IMR-90 (cell line): ENCODE data around the gene TEX14. TPM values are rescaled to one million over a fixed set of nuclear protein-coding genes. Genes with fewer than 3 reads are reported as not detected.

Experiments
- ATAC-seq: fragments of 200-7000 bp; cut with Tn5 transposase; 2 replicates; pipeline ENCODE4 v1.9.1; 2020; ENCODE audit warnings: low read depth, mild to moderate bottlenecking, moderate library complexity
- BruUV-seq: library from RNA; stranded (reverse); fragments of 400-500 nt; replicated peaks from 2 replicates; lab custom pipeline; 2021; lab: Mats Ljungman, UMichigan
- CTCF ChIA-PET: fragments of 300-600 bp; formaldehyde crosslinking; extraction: SDS; loops from one replicate; lab custom pipeline; 2021; ENCODE audit warnings: antibody characterized with exemption; lab: Yijun Ruan, JAX
- POLR2A ChIA-PET: fragments of 300-600 bp; sonication (Branson Sonifier 250); formaldehyde crosslinking; loops from one replicate; lab custom pipeline; 2022; ENCODE audit warnings: antibody characterized with exemption; ENCODE audit not compliant: unreplicated experiment; lab: Charles Lee
- DNase-seq: peaks from one replicate; pipeline ENCODE4 v3.0.0; 2013
- H2AFZ ChIP-seq: replicated peaks from 2 replicates; pipeline ENCODE3; 2013; ENCODE audit warnings: low read length, mild to moderate bottlenecking; ENCODE audit not compliant: poor library complexity
- H2AK5ac ChIP-seq: 2 replicates; pipeline ENCODE4 v1.6.1; 2013; ENCODE audit warnings: low read depth, low read length, inconsistent platforms
- H2AK9ac ChIP-seq: replicated peaks from 2 replicates; pipeline ENCODE3; 2013; ENCODE audit warnings: mild to moderate bottlenecking, low read depth, low read length, moderate library complexity; ENCODE audit not compliant: poor library complexity
- H2BK120ac ChIP-seq: 2 replicates; pipeline ENCODE4 v1.6.1; 2013; ENCODE audit warnings: low read depth, low read length, inconsistent platforms
- H2BK15ac ChIP-seq: 3 replicates; pipeline ENCODE4 v1.6.1; 2013; ENCODE audit warnings: low read depth, low read length, inconsistent platforms
- H2BK20ac ChIP-seq: 2 replicates; pipeline ENCODE4 v1.6.1; 2013; ENCODE audit warnings: low read depth, mild to moderate bottlenecking, inconsistent platforms, low read length, moderate library complexity
- H2BK5ac ChIP-seq: 2 replicates; pipeline ENCODE4 v1.6.1; 2013; ENCODE audit warnings: mild to moderate bottlenecking, low read depth, low read length, inconsistent platforms; ENCODE audit not compliant: poor library complexity, severe bottlenecking
- H3K14ac ChIP-seq: replicated peaks from 2 replicates; pipeline ENCODE4 v1.6.1; 2013; ENCODE audit warnings: low read depth, low read length, inconsistent platforms
- H3K18ac ChIP-seq: 2 replicates; pipeline ENCODE4 v1.6.1; 2013; ENCODE audit warnings: low read depth, low read length, control low read depth
- H3K23ac ChIP-seq: 2 replicates; pipeline ENCODE4 v1.6.1; 2013; ENCODE audit warnings: low read depth, low read length, inconsistent platforms
- H3K27ac ChIP-seq: 2 replicates; pipeline ENCODE4 v1.5.1; 2013; ENCODE audit warnings: mild to moderate bottlenecking, control low read depth, low read length; ENCODE audit not compliant: insufficient read depth
- H3K27me3 ChIP-seq: 2 replicates; pipeline ENCODE4 v1.6.1; 2013; ENCODE audit warnings: low read length; ENCODE audit not compliant: control insufficient read depth, insufficient read depth
- H3K36me3 ChIP-seq: 2 replicates; pipeline ENCODE4 v1.6.1; 2013; ENCODE audit warnings: low read length, mixed read lengths; ENCODE audit not compliant: control insufficient read depth, insufficient read depth
- H3K4ac ChIP-seq: 2 replicates; pipeline ENCODE4 v1.6.1; 2013; ENCODE audit warnings: low read depth, low read length, inconsistent platforms
- H3K4me1 ChIP-seq: 2 replicates; pipeline ENCODE4 v1.6.1; 2013; ENCODE audit warnings: low read length, mixed read lengths; ENCODE audit not compliant: control insufficient read depth, insufficient read depth
- H3K4me2 ChIP-seq: 2 replicates; pipeline ENCODE4 v1.6.1; 2013; ENCODE audit warnings: low read depth, mild to moderate bottlenecking, control low read depth, low read length, moderate library complexity
- H3K4me3 ChIP-seq: 2 replicates; pipeline ENCODE4 v1.5.1; 2013; ENCODE audit warnings: low read depth, mild to moderate bottlenecking, control low read depth, low read length, moderate library complexity; ENCODE audit not compliant: insufficient read depth
- H3K56ac ChIP-seq: 2 replicates; pipeline ENCODE4 v1.6.1; 2013; ENCODE audit warnings: low read length, inconsistent platforms; ENCODE audit not compliant: insufficient read depth; ENCODE audit errors: extremely low read depth
- H3K79me1 ChIP-seq, 2 experiments: 2 replicates each; pipeline ENCODE4 v1.6.1; 2013; ENCODE audit warnings: low read length in 2 of 2, inconsistent platforms in 1 of 2, low read depth in 1 of 2
- H3K9ac ChIP-seq: 2 replicates; pipeline ENCODE4 v1.6.1; 2013; ENCODE audit warnings: low read depth, low read length, control low read depth
- H3K9me1 ChIP-seq: 2 replicates; pipeline ENCODE4 v1.6.1; 2013; ENCODE audit warnings: low read length, inconsistent platforms; ENCODE audit not compliant: insufficient read depth
- H3K9me3 ChIP-seq: 2 replicates; pipeline ENCODE4 v1.6.1; 2013; ENCODE audit warnings: low read length; ENCODE audit not compliant: control insufficient read depth, insufficient read depth
- H4K20me1 ChIP-seq: 2 replicates; pipeline ENCODE4 v1.6.1; 2013; ENCODE audit warnings: low read length, inconsistent platforms; ENCODE audit not compliant: insufficient read depth
- H4K5ac ChIP-seq: 2 replicates; pipeline ENCODE4 v1.6.1; 2013; ENCODE audit warnings: mild to moderate bottlenecking, low read depth, low read length, control low read depth
- H4K8ac ChIP-seq, 2 experiments: 2 replicates each; pipeline ENCODE4 v1.6.1; 2013; ENCODE audit warnings: low read depth in 2 of 2, low read length in 2 of 2, control low read depth in 1 of 2, inconsistent platforms in 1 of 2
- H4K91ac ChIP-seq: 2 replicates; pipeline ENCODE4 v1.6.1; 2013; ENCODE audit warnings: low read depth, low read length, inconsistent platforms; ENCODE audit not compliant: insufficient read depth
- BHLHE40 ChIP-seq: fragments of 150-350 bp; IDR thresholded peaks from 2 replicates; pipeline ENCODE4 v1.6.1; 2016; ENCODE audit warnings: mild to moderate bottlenecking, low read depth, low read length
- CEBPB ChIP-seq: IDR thresholded peaks from 2 replicates; pipeline ENCODE4 v1.6.1; 2012; ENCODE audit warnings: low read depth, low read length, improper control_type of control experiment
- CHD1 ChIP-seq: IDR thresholded peaks from 2 replicates; pipeline ENCODE4 v1.6.1; 2012; ENCODE audit warnings: low read depth, low read length, improper control_type of control experiment
- FOS ChIP-seq: fragments of 150-350 bp; IDR thresholded peaks from 2 replicates; pipeline ENCODE4 v1.6.1; 2016; ENCODE audit warnings: low read depth, low read length
- MAFK ChIP-seq: IDR thresholded peaks from 2 replicates; pipeline ENCODE4 v1.6.1; 2012; ENCODE audit warnings: low read depth, low read length, improper control_type of control experiment
- MAZ ChIP-seq: IDR thresholded peaks from 2 replicates; pipeline ENCODE4 v1.6.1; 2012; ENCODE audit warnings: low read depth, mild to moderate bottlenecking, low read length, improper control_type of control experiment, moderate library complexity, borderline replicate concordance
- MXI1 ChIP-seq: IDR thresholded peaks from 2 replicates; pipeline ENCODE4 v1.6.1; 2012; ENCODE audit warnings: low read depth, mild to moderate bottlenecking, low read length, moderate library complexity, borderline replicate concordance
- NFE2L2 ChIP-seq: fragments of 150-350 bp; IDR thresholded peaks from 2 replicates; pipeline ENCODE4 v1.6.1; 2016; ENCODE audit warnings: low read depth, mild to moderate bottlenecking, low read length
- POLR2A ChIP-seq: IDR thresholded peaks from 2 replicates; pipeline ENCODE4 v1.6.1; 2012; ENCODE audit warnings: mild to moderate bottlenecking, low read depth, low read length
- RAD21 ChIP-seq: IDR thresholded peaks from 2 replicates; pipeline ENCODE4 v1.6.1; 2012; ENCODE audit warnings: low read length, improper control_type of control experiment
- RCOR1 ChIP-seq: IDR thresholded peaks from 2 replicates; pipeline ENCODE4 v1.6.1; 2012; ENCODE audit warnings: mild to moderate bottlenecking, low read length, improper control_type of control experiment; ENCODE audit not compliant: insufficient replicate concordance
- RFX5 ChIP-seq: IDR thresholded peaks from 2 replicates; pipeline ENCODE4 v1.8.0; 2012; ENCODE audit warnings: low read depth, mild to moderate bottlenecking, low read length, moderate library complexity
- SMC3 ChIP-seq: fragments of 150-350 bp; IDR thresholded peaks from 2 replicates; pipeline ENCODE4 v1.6.1; 2016; ENCODE audit warnings: low read depth, mild to moderate bottlenecking, antibody characterized with exemption, low read length, moderate library complexity
- USF2 ChIP-seq: fragments of 150-350 bp; IDR thresholded peaks from 2 replicates; pipeline ENCODE4 v1.6.1; 2017; ENCODE audit warnings: mild to moderate bottlenecking, antibody characterized with exemption, low read length, low read depth
- WGBS, 2 experiments: methylation state at CpG; one replicate each; pipeline versions ENCODE4 v1.1.5 to v1.1.7; 2013; ENCODE audit warnings: missing lambda C conversion rate in 2 of 2; ENCODE audit not compliant: insufficient read length in 1 of 2; ENCODE audit errors: extremely low coverage in 2 of 2; 5-methylcytosine and 5-hydroxymethylcytosine counted together
- dilution Hi-C: fragments of 300-500 bp; cut with HindIII; formaldehyde crosslinking; loops from one replicate; pipeline ENCODE4 v1.14.3; 2018; ENCODE audit warnings: low sequenced_read_pairs; ENCODE audit not compliant: unreplicated experiment
- in situ Hi-C: fragments of 300-500 bp; cut with MboI; formaldehyde crosslinking; loops from 3 replicates; pipeline ENCODE4 v1.14.3; 2019; ENCODE audit warnings: low sequenced_read_pairs, inconsistent platforms, mixed read lengths
- intact Hi-C: fragments of 100-400 bp; cut with micrococcal nuclease; formaldehyde crosslinking; loops from 2 replicates; pipeline ENCODE4 v1.10.0; 2022
- polyA plus RNA-seq, 3 experiments: library from polyadenylated mRNA; depleted of rRNA; stranded (reverse); fragments of >200 nt; gene quantifications; 2 replicates each; pipeline ENCODE4 v1.2.3, GENCODE V29; 2012; ENCODE audit warnings: low replicate concordance in 1 of 3
- total RNA-seq: library from RNA; depleted of rRNA; stranded (reverse); fragments of >200 nt; gene quantifications from 2 replicates; pipeline ENCODE4 v1.2.3, GENCODE V29; 2012
- TF ChIP-seq, protein P1 (sequence below): fragments of 150-350 bp; IDR thresholded peaks from 2 replicates; pipeline ENCODE4 v1.6.1; 2016; ENCODE audit warnings: low read depth, mild to moderate bottlenecking, low read length, moderate library complexity, borderline replicate concordance
- TF ChIP-seq, protein P2 (sequence below): conservative IDR thresholded peaks from 2 replicates; pipeline ENCODE4 v1.5.1; 2012; ENCODE audit warnings: mild to moderate bottlenecking, low read depth, low read length, improper control_type of control experiment

Gene TEX14
- total and polyA plus RNA-seq, 2 of the 4 experiments (the other 2 are of a cell fraction) = not detected

- H3K23ac ChIP-seq = no peak overlapping the region
- H4K5ac ChIP-seq = no peak overlapping the region
- H2BK5ac ChIP-seq = no peak overlapping the region
- no peaks in the 10 kb centered on the region for H4K20me1 ChIP-seq
- H2BK120ac ChIP-seq = no peak overlapping the region
- H2BK15ac ChIP-seq = no peak overlapping the region
- no peak overlapping the region for H3K14ac ChIP-seq
- H3K4me2 ChIP-seq = no peak overlapping the region
- POLR2A ChIA-PET = no interaction called here
- BruUV-seq = no TSS peak
- H3K9me3 ChIP-seq = no peaks in the 10 kb centered on the region
- no peak for DNase-seq
- H3K36me3 ChIP-seq = no peaks in the 10 kb centered on the region
- H3K27ac ChIP-seq = no peak overlapping the region
- H3K4me1 ChIP-seq = peaks cover 18% of the 10 kb centered on the region
- no peak for ATAC-seq
- H3K9me1 ChIP-seq = peaks cover 16% of the 10 kb centered on the region
- no peak overlapping the region for H4K91ac ChIP-seq
- H2BK20ac ChIP-seq = no peak overlapping the region
- no peaks in the 10 kb centered on the region; a peak in 1 of 4 replicates for H3K79me1 ChIP-seq
- H3K27me3 ChIP-seq = peaks cover 3% of the 10 kb centered on the region; the same call in 1 of the 2 replicates
- no CpG with 5 or more reads among the region's 3 CpGs for WGBS, 2 experiments
- no peak overlapping the region for H2AFZ ChIP-seq
- H3K18ac ChIP-seq = no peak overlapping the region
- no peak overlapping the region for H3K9ac ChIP-seq
- dilution Hi-C loops = no loop called here
- H3K56ac ChIP-seq = no peak overlapping the region
- CTCF ChIA-PET = interaction anchor here (1.5 kb wide), 1 partner anchor 9 kb away, joined by 3 read pairs; no protein-coding TSS in a partner anchor
- H4K8ac ChIP-seq = no peak overlapping the region
- in situ Hi-C loops = no loop called here
- no peak overlapping the region for H2AK9ac ChIP-seq
- intact Hi-C loops = no loop called here
- no peak overlapping the region for H2AK5ac ChIP-seq
- no peak overlapping the region for H3K4ac ChIP-seq
- H3K4me3 ChIP-seq = no peak overlapping the region
- no peak for TF ChIP-seq POLR2A
- TF ChIP-seq USF2 = no peak
- TF ChIP-seq CEBPB = no peak
- no peak for TF ChIP-seq MAFK
- TF ChIP-seq, protein P1, sequence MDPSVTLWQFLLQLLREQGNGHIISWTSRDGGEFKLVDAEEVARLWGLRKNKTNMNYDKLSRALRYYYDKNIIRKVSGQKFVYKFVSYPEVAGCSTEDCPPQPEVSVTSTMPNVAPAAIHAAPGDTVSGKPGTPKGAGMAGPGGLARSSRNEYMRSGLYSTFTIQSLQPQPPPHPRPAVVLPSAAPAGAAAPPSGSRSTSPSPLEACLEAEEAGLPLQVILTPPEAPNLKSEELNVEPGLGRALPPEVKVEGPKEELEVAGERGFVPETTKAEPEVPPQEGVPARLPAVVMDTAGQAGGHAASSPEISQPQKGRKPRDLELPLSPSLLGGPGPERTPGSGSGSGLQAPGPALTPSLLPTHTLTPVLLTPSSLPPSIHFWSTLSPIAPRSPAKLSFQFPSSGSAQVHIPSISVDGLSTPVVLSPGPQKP = no peak
- no peak for TF ChIP-seq NFE2L2
- no peak for TF ChIP-seq BHLHE40
- no peak for TF ChIP-seq RFX5
- TF ChIP-seq RAD21 = no peak
- no peak for TF ChIP-seq RCOR1
- no peak for TF ChIP-seq CHD1
- no peak for TF ChIP-seq MAZ
- TF ChIP-seq, protein P2, sequence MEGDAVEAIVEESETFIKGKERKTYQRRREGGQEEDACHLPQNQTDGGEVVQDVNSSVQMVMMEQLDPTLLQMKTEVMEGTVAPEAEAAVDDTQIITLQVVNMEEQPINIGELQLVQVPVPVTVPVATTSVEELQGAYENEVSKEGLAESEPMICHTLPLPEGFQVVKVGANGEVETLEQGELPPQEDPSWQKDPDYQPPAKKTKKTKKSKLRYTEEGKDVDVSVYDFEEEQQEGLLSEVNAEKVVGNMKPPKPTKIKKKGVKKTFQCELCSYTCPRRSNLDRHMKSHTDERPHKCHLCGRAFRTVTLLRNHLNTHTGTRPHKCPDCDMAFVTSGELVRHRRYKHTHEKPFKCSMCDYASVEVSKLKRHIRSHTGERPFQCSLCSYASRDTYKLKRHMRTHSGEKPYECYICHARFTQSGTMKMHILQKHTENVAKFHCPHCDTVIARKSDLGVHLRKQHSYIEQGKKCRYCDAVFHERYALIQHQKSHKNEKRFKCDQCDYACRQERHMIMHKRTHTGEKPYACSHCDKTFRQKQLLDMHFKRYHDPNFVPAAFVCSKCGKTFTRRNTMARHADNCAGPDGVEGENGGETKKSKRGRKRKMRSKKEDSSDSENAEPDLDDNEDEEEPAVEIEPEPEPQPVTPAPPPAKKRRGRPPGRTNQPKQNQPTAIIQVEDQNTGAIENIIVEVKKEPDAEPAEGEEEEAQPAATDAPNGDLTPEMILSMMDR = no peak
- no peak for TF ChIP-seq SMC3
- no peak for TF ChIP-seq MXI1
- no peak for TF ChIP-seq FOS
These were observed 163.4 kb downstream of the TEX14 start for GRCh38 chr17:58528443-58528842.
